Liver (tissue), 3 donors: ENCODE results near the gene RBMS3.

Source experiments
- CTCF ChIP-seq: fragments of 150-350 bp; IDR thresholded peaks from 2 replicates; pipeline ENCODE4 v1.5.1; 2017; ENCODE audit warnings: improper control_type of control experiment, low read depth, low read length; ENCODE audit not compliant: missing input control
- RAD21 ChIP-seq, 2 donors: IDR thresholded peaks; 2 replicates each; pipeline ENCODE4 v1.6.1; 2016; ENCODE audit warnings: antibody characterized with exemption in 2 of 2, mild to moderate bottlenecking in 2 of 2
- TAF1 ChIP-seq: conservative IDR thresholded peaks from 2 replicates; pipeline ENCODE4 v1.6.1; 2016; ENCODE audit warnings: antibody characterized with exemption, mild to moderate bottlenecking
- YY1 ChIP-seq: IDR thresholded peaks from 2 replicates; pipeline ENCODE4 v1.6.1; 2016; ENCODE audit warnings: antibody characterized with exemption, mild to moderate bottlenecking
- ZBTB33 ChIP-seq: IDR thresholded peaks from 2 replicates; pipeline ENCODE4 v1.6.1; 2016; ENCODE audit warnings: antibody characterized with exemption
- donor health status: healthy.
- donor health status: healthy.

GRCh38 chr3:29240887-29241286, 40.0 kb upstream of the RBMS3 start:
- no peak for TF ChIP-seq CTCF
- no peak for TF ChIP-seq YY1
- no peak for TF ChIP-seq ZBTB33
- TF ChIP-seq TAF1, result no peak
- TF ChIP-seq RAD21 (IDR thresholded peaks at IDR 0.05), result no peak
